HG02884 (cell line): ENCODE data around the gene WDFY2.
"Not testable (repeated sequence)": the region's sequence is repeated elsewhere in the genome, so short reads cannot be mapped to it uniquely, and the experiment has no call there.

Source experiments
- ATAC-seq: cut with Tn5 transposase; IDR thresholded peaks from one replicate; pipeline ENCODE4 v1.9.1; 2021; ENCODE audit warnings: mild to moderate bottlenecking, moderate library complexity; ENCODE audit not compliant: unreplicated experiment

The WDFY2 gene

DNA sequence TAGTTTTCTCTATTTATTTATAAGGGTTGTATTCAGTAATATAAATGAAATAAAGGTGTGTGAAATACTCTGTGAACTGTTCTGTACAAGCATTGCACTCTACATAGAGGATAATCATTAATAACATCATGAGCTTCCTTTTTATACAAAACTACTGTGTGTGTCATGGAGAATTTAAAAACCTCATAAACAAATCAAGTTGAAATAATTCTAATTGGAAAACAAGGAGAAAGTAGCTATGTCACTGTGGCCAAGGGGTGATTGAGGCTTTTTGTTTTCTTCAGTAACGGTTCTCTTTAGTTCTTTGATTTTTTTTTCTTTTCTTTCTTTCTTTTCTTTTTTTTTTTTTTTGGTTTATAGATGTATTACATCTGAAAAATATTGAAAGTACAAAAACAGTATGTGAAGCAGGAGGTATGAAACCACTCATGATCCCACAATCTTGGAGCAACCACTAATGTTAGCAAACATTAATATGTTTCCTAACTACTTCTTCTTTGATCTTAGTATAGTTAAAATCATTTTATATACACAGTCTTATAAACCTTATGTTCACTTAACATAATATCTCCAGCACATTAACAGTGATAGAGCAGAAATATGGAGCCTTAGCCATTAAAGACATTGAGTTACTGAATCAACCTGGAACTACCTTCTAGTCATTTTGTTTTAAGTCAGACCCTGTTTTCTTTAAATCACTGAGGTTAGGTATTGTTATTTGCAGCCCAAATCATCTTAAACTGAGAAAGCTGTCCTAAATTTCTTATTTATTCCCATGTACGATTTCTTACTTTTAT is 45.4 kb downstream of the WDFY2 start:
- ATAC-seq, result no peak

DNA sequence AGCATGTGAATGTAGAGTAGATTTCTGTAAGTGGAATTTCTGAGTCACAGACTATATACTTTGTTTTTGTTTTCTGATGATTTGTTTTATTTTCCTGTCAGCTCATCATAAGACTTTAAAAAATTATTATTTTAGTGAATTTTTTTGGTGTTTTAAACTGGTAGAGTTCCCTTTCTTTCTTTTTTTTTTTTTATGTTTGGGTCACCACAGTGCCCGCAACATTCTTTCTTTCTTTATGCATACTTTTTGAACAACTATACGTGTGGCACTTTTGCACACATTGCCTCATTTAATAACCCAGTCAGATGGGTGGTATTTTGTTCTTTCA is 46.0 kb downstream of the WDFY2 start:
- ATAC-seq, result no peak

DNA sequence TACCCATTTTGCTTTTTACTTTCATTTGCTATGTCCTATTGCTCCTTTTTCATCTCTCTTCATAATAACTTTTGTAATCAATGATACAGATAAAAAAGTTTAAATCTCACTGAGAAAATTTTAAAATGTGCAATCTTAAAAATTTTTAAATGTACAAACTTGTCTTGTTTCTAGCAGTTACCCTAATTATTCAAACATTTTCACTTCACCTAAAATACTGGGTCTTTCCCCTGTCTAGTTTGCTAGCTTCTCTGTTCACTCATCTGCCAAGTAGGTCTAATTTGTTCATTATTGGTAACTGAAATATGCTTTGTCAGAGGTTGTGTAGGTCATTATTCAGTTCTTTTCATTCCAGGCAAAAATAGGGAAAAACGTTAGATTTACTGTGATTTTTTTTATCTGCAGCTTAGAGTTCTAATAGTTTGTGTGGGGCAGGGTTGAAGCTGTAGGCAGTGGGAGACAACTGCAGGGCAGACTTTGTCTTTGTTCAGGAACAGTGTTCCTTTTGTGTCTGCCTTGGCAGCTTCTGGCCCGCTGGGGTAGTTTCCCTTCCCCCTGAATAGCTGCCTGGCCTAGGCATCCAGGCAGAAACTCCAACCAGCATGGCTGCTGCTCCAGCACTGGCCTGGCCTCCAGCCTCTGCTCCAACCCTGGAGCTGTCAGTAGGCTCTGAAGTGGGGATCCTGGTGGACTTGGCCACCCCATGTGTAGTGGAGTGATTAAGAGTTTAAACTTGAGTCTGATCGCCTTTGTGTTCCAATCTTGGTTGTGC is 48.5 kb downstream of the WDFY2 start:
- ATAC-seq, result no peak

DNA sequence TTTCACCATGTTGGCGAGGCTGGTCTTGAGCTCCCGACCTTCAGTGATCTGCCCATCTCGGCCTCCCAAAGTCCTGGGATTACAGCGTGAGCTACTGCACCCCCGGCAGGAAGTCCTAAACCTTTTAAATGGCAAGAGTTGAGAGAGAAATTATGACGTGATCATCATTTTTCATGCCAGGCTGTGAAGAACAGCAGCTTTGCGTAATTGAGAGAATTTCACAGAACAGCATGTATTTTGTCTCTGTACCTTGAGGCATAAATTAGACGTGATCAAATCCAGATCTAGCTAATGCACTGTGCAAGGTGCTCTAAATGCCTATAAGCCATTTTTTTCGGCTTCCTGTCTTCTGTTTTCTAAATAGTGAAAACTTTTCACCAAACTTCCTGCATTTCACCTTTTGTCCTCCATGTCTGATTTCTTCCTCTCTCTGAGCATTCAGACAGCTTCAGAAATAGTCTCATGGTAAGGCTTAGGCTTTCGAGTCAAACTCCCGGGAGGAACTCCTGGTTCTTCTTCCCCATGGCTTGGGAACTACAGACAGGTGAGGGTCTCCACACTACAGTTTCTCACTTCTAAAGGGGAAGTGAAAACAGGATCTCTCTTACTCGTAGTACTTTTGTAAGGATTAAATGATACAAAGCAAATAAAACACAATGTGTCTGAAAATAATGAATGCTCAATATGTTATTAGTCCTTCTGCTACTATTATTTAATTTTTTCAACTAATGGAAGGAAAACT is 51.0 kb downstream of the WDFY2 start:
- ATAC-seq, result no peak

- no peak for ATAC-seq
Measured at GRCh38 chr13:51636349-51636890, 52.2 kb downstream of the WDFY2 start.

DNA sequence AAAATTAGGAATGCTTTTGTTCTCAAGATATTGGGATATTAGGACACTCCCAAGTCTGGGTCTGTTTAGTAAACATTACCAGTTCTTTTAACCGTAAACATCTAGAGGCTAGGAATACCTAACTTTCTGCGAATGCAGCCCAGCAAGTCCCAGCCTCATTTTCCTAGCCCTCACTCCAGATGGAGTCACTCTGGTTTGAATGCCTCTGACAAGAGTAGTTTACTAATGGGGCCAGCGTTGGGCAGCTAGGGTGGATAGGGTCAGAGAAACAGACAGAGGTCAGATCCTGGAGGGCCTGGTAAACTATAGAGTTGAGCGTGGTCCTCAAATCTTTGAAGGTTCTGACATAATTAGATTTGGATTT is 53.6 kb downstream of the WDFY2 start:
- no peak for ATAC-seq

DNA sequence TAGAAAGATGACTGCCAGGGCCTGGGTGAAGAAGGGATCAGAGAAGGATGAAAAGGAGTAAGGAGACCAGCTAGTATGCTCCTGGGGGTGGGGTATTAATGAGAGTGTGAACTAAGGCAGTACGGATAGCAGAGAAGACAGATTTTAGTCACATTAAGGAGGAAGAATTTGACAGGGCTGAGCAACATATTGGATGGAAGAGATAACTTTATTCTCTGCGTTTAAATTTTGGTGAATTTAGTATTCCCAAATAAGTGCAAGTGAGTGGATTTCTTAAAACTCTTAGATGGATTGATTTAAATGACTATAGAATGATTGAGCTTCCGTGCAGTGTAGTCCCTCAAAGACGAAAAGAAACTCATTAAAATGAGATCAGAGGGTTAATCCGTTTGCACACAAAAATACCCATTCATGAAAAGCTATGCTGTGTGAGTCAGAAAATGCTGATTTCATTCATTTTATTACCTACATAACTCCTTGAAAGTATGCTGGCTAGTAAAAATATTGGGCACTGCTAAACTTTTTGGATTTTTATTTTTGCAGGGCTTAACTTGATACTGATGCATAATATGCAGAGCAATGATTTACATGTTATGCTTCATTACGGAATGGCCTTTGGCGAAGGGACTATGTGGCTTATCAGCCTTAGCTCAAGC is 54.1 kb downstream of the WDFY2 start:
- no peak for ATAC-seq

- ATAC-seq, result no peak
Measured at GRCh38 chr13:51639171-51639570, 54.9 kb downstream of the WDFY2 start.

GRCh38 chr13:51640696-51641095 is 56.4 kb downstream of the WDFY2 start:
- ATAC-seq, result not testable (repeated sequence)

DNA sequence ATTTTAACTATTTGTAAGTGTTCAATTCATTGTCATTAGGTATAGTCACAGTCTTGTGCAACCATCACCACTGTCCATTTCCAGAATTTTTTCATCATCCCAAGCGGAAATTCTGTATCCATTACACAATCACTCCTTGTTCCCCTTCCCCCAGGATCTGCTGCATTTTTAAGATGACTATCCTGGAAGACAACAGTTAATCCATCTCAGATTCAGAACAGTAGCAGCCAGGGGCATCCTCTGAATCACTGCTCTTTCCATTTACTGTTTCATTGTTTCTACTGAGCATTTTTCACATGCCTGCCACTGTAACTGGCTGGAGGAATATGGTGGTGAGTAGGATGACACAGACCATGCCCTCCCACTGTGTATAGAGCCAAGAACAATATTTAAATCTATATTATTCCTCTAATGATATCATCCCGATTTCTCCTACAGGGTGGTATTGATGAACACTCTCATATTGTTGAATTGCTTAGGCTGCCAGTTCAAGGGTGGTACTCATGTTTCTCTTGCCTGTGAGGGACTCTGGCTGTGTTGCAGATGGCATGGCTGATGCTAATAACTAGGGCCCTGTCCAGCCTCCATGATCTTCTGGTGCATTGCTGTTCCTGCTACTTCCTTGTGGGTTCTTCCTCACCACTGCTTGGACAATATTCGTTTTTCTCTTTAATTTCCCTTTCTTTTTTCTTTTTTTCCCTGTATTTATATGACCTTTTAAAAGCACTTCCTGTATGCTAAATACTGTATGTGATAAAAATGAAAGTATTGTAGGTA is 59.0 kb downstream of the WDFY2 start:
- no peak for ATAC-seq

GRCh38 chr13:51643882-51644281 is 59.6 kb downstream of the WDFY2 start:
- ATAC-seq, result no peak

DNA sequence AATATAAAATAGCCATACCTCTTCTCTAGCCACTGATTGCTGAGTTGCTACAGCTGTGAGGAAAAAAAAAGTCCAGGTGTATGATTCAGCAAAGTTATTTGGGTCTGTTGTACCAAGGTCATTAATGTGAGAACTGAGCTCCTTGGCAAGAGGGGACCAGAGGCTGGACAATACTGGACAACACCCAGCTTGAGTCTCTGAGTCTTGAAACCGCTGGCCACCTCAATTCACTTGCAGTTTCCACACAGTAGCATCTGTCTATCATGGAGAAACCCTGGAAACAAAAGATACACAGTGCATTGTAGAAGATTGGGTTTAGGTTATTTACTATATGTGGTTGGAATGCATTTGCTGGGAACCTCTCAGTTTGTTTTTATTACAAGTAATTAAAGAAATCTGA is 60.4 kb downstream of the WDFY2 start:
- no peak for ATAC-seq

- ATAC-seq, result no peak
Measured at GRCh38 chr13:51645154-51645650, 60.9 kb downstream of the WDFY2 start.

- ATAC-seq, result no peak
Measured at GRCh38 chr13:51645761-51646670, 61.8 kb downstream of the WDFY2 start.

- no peak for ATAC-seq
Measured at GRCh38 chr13:51647067-51647466, 62.8 kb downstream of the WDFY2 start.

DNA sequence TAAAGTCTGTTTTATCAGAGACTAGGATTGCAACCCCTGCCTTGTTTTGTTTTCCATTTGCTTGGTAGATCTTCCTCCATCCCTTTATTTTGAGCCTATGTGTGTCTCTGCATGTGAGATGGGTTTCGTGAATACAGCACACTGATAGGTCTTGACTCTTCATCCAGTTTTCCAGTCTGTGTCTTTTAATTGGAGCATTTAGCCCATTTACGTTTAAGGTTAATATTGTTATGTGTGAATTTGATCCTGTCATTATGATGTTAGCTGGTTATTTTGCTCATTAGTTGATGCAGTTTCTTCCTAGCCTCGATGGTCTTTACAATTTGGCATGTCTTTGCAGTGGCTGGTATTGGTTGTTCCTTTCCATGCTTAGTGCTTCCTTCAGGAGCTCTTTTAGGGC is 67.9 kb downstream of the WDFY2 start:
- ATAC-seq, result not testable (repeated sequence)

DNA sequence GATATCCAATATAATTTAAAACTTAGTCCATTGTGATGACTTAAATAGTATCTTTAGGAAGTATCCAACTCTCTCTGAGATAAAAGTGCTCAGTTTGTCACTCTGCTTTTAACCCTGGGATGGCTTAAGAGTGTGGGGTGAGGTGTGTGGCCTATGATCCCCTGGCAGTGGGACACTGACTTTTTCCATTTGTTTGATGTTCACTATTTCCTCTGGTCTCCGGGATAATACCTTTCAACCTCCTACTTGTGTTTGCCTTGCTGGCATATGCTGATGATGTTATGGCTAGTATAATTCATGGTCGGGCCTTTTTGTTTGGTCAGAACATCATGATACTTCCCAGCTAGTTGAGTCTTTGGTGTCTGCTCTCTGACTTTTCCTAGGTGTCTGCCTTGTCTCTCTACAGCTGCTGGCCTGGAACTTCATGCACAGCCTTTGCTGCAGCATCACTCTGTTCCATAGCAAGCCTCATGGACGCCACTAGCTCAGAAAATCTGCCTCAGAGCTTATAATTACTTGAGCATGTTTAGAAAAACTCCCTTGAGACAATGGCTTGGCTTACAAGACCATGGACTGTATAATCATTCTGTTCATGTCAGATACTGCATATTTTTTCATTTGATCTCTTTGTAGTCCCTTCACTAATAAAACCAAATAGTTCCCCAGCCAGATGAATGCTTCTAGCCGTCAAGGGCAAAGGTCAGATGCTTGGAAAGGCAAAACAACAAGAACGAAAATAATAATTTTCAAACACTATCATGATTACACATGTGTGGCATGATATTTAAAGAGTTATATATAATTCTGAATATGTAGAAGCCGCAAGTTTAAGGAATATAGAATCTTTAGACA is 75.2 kb downstream of the WDFY2 start:
- ATAC-seq, result no peak

DNA sequence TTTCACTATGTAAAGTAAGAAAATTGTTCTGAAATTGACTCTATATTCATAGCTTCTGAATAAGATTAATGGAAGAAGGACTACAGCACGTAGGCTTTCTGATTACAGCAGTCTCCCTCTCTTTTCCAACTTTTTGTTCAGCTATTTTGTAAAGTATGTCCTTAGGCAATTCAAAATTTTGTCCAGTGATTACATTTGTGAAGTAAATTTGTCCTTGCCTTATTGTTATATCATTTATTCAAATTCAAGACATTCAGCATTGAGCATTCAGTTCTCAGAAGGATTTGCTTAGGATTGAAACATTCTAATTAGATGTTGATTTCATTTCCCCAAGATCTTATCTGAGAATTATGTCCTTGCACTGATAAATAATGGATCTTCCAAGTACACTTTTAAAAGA is 76.6 kb downstream of the WDFY2 start:
- no peak for ATAC-seq
